GF-D8 (cell line): Measurements from ENCODE around the gene MROH8.
"Not testable (repeated sequence)": the region's sequence is repeated elsewhere in the genome, so short reads cannot be mapped to it uniquely, and the experiment has no call there.

ENCODE experiments used
- DNase-seq: peaks from one replicate; lab custom pipeline; 2025; lab: John Stamatoyannopoulos, UW

The MROH8 gene

DNA sequence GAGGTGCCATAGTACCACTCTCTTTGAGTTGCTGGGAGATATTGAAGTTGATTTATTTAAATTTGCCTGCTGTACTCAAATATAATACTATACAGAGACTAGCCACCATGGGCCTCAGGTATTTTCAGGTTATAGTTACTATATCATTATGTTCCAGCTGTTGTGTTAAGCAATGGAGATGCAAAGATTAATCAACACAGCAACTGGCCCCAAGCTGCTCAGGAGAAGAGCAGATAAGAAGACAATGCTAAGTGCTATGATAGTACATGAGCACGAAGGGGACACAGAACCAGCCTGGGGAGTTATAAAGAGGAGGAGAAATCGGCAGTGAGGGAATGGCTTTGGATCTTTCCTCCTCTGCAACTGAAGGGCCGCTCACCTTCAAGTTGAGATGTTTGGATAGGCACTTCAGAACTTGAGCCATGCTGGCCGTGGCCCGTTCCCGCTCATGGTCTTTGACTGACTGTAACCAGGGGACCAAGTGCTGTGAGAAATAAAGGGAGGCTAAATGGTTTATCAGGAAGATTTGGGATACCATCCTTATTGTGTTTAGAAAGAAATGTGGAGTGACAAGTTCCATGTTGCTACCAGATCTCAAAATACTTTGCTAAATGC, 24.6 kb downstream of the MROH8 start:
- no peak for DNase-seq

DNA sequence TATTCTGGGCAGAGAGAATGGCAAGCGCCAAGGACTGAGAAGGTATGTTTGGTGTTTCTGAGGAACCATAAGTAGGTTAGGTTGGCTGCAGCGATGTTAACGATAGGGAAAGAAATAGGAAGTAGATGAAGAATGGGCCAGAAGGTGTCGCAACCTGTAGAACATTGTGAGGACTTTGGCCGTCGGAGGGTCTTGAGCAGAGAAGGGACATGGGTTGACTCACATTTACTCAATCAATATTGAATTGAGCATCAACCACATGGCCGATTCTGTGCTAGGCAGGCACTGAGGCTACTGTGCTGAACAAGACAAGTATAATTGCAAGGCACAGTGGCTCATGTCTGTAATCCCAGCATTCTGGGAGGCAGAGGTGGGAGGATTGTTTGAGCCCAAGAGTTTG, 27.1 kb downstream of the MROH8 start:
- DNase-seq, result no peak

DNA sequence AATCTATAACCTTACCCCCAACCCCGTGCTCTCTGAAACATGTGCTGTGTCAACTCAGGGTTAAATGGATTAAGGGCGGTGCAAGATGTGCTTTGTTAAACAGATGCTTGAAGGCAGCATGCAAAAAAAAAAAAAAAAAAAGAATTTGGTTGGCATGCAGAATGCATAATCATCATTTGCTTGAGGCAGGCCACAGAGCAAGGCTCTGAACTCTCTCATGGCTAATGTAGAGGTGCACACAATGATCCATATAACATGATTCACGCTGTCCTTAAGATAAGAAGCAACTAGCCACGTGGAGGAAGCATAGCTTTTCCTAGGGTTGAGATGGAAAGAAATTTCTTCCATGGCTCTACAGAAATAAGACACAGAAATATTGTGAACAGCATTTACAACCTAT, 27.8 kb downstream of the MROH8 start:
- DNase-seq, result no peak

DNA sequence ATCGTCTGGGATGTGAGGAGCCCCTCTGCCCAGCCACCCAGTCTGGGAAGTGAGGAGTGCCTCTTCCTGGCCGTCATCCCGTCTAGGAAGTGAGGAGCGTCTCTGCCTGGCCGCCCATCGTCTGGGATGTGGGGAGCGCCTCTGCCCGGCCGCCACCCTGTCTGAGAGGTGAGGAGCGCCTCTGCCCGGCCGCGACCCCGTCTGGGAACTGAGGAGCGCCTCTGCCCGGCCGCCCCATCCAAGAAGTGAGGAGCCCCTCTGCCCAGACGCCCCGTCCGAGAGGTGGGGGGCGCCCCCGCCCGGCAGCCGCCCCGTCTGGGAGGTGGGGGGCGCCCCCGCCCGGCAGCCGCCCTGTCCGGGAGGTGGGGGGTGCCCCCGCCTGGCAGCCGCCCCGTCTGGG, 28.5 kb downstream of the MROH8 start:
- DNase-seq, result not testable (repeated sequence)

DNA sequence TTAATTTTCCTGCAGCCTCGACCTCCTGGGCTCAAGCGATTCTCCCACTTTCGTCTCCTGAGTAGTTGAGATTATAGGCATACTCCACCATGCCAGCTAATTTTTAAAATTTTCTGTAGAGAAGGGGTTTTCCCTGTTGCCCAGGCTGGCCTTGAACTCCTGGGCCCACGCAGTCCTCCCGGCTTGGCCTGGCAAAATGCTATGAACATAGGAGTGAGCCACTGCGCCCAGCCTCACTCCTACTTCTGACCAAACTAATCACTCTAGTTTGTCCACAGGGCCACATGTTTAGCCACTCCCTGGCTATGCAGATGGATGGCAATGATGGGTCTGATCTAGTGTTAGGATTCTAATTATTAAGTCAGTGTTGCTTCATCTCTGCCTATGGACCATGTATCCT, 32.1 kb downstream of the MROH8 start:
- DNase-seq, result no peak

DNA sequence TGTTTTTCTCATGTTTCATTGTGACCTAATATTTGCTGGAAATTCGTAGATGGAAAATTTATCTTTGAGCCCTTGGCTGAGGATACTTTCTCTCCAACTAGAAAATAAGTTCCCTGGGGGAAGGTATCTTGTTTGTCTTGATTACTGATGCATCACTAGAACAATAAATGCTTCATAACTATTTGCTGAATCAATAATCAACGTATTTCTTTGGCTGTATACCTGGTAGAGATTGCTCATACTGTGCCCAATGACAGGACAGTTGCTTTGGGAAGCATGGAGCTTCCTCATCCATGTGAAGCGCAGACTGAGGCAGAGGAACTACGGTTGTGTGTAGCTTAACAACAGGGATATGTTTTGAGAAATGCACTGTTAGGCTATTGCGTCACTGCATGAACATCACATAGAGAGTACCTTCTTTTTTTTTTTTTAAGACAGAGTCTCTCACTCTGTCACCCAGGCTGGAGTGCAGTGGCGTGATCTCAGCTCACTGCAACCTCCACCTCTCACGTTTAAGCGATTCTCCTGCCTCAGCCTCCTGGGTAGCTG, 34.4 kb downstream of the MROH8 start:
- DNase-seq, result no peak

DNA sequence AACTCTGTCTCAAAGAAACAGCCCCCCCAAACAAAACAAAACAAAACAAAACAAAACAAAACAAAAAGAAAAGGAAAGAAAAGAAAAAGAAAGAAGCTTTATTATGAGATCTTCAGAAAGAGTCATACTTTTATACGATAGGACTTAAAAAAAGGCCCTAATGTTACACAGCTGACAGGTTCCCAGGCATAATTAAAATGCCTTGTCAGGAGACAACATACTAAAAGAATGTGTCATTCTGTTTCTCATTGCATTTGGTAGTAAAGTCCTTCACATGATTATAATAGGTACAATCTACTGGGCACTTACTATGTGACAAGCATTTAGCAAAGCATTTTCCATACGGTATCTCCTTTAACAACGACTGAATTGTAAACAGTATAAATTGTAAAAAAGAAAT, 36.6 kb downstream of the MROH8 start:
- DNase-seq, result no peak

DNA sequence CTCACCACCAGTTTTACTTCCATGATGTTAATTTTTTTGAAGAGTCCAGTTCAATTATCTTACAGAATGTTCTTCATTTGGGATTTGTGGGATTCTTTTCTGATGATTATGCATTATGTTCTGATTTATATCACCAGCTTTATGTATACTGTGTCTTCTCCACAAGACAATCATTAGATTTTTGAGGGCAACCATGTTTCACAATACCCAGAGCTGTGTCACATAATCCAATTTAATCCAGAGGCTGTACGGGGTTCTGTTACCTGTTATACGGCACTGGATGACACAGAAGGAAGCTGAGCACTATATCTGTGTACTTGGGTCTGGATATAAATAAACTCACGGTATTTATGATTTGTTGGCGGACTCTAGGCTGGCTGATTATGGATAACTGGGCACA, 41.8 kb downstream of the MROH8 start:
- no peak for DNase-seq

DNA sequence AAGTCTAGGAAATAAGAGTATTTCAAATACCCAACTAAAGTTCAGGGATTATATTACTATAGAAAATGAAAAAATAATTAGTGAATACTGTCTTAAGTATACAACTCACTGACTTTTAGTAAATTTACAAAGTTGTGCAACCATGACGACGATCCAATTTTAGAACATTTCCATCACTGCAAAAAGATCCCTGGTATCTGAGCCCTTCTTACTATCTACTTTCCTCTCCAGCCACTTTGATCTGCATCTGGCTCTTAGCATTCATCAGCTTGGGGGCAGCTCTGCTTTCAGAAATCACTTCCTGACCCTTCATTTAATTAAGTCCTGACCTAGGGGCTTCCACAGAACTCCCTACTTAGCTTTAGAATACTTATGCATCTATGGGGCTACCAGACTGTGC, 45.4 kb downstream of the MROH8 start:
- DNase-seq, result no peak

DNA sequence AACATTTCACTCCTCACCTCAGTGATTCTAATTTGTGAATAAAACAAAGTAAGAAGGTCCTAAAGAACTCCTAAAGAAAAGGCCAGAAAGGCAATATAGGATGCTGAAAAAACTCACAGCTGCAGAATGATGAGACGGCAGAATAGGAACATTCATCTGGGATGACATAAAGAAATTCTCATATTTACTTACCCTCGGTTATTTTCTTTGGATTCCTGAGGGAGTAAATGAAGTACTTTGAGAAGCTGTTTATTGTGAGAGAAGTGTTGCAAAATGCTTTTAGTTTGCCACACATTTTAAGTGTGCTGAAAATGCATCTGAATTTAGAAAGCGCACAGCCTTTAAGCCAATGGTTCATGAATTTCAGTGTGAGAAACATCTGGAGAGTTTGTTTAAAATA, 47.9 kb downstream of the MROH8 start:
- DNase-seq, result no peak

DNA sequence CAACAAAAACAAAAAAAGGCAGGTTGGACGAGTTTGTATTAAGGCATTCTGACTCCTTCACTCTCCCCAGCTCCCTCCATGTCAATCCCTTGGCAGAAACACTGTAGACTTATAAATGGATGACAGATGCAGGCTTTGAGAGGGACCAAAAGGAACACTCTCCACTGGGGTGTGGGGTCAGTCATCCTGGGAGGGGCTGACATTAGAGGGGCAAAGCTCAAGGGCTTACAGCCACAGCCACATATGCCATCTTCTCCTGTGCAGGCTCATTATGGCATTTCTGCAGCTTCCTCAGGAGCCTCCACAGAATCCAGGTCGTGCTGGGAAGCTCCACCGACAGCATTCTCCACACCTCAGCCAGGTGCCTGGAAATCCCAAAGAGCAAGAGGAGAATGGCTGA, 50.5 kb downstream of the MROH8 start:
- no peak for DNase-seq

DNA sequence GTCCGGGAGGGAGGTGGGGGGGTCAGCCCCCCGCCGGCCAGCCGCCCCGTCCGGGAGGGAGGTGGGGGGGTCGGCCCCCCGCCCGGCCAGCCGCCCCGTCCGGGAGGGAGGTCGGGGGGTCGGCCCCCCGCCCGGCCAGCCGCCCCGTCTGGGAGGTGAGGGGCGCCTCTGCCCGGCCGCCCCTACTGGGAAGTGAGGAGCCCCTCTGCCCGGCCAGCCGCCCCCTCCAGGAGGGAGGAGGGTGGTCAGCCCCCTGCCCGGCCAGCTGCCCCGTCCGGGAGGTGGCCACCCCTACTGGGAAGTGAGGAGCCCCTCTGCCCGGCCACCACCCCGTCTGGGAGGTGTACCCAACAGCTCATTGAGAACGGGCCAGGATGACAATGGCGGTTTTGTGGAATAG, 53.1 kb downstream of the MROH8 start:
- DNase-seq, result not testable (repeated sequence)

DNA sequence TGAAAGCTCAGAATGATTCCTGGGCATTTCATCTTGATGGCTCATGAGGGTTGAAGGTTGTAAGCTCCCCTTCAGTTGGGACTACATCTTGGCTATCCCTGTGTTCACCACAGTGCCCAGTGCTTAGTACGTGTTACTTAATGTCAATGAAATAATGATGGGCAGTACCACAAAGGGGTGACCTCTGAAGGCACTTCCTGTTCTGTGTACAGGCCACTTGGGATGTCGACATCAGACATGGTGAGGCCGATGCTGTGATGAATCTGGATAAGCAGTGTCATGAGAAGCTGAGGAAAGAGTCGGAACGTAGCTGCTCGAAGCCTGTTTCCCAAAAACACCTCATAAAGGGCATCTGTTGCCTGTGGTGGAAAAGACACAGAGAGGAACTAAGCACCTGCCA, 55.9 kb downstream of the MROH8 start:
- DNase-seq, result no peak

DNA sequence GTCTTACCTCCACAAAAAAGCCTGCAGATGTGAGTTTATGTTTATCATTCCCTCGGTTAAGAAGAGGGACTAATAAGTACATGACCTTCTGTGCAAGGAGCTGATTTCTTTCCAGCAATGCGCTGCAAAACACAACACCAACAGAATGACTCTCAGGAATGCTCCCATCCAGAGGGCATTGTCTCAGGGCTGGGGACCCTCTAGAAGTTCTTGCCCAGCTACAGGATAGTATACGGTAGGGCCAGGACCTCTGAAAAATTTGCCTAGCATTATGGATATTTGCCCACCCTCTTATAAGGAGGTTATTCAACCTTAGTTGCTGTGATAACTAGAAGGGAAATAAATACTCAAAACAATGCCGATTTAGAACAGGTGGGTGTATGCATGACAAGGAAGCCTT, 58.9 kb downstream of the MROH8 start:
- DNase-seq, result no peak

DNA sequence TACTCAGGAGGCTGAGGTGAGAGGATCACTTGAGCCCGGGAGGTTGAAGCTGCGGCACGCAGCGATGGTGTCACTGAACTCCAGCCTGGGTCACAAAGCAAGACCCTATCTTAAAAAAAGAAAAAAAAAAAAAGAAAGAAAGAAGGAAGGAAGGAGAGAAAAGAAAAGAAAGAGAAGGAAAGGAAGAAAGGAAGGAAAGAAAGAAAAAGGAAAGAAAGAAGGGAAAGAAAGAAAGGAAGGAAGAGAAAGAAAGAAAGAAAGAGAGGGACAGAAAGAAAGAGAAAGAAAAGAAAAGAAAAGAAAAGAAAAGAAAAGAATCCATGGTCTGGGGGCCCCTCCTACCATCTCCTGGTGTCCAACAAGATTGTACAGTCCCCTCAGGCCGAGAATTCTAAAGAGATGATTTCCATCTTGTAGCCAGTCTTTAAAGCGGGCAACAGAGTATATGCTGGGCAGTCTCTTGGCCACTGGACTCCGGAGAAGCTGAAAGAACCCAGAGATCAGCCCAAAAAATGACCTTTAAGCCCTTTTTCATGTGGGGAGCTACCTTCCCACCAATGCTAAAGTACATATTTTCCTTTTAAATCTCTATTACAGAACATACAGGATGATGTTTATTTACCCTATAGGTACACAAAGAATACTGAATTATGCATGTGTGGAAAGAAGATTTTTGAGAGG, 59.9 kb downstream of the MROH8 start:
- no peak for DNase-seq

DNA sequence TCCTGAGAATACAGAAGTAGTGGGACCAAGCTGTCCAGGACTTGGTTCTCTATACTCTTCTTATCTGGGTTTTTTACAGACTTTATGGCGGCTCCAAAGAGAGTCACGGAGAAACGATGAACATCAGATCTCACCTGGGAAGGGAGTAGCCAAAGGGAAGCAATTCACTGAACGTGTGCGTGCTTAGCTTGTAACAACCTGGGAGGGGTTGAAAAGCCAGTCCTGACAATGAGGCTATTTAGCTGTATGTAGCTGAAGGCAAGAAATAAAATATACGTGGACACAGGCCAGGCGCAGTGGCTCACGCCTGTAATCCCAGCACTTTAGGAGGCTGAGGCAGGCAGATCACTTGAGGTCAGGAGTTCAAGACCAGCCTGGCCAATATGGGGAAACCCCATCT, 65.3 kb downstream of the MROH8 start:
- no peak for DNase-seq

DNA sequence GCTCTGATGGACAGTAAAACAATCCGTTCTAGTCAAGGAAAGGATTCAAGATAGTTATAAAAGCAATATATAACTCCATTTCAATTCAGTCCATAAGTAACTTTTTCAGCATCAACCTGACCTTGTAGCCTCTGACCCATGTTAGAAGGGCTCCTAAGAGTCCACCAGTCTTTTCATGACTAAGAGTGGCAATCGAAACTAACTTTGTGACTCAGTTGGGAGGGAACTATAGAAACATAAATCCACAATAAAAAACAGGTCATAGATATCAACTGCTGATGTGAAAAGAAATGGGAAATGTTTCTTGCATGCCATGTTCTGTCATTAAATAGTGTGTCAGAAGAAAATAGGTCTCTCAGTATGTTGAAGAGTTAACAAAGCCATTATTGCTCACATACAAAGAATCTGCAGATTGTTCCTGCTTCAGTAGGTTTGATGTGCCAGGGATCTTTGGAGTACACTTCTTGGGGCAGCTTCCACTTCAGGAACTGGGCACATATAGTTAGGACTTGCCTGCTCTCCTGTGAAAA, 67.4 kb downstream of the MROH8 start:
- DNase-seq, result no peak

DNA sequence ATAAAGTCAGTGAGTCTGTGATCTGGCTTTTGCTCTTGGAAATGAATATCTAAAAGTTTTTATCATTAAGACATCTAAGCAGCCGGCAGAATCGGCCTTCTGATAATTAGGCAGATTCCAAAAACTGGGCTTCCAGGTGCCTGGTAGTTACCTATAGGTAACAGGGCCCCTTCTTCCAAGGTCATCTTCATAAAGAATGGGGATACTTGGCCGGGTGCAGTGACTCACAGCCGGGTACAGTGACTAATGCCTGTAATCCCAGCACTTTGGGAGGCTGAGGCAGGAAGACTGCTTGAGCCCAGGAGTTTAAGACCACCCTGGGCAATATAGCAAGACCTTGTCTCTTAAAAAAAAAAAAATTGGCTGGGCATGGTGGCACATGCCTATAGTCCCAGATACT, 70.7 kb downstream of the MROH8 start:
- no peak for DNase-seq

DNA sequence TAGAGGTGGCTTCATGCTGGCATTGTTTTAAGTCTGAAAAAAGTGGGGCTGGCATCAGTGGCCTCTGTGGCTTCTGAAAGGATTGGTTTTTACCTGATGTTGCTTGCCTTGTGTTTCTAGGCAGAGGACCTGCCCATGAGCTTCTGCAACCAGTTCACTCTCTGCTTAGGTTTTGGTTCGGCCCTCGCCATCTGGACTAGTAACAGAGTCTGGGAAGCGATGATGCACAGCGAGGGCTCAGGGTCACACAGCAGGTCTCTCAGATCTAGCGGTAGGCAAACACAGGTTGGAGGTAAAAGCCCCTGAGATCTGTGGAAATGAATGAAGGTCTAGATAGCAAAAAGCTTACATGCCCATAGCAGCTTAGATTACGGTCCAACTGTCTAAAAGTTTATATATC, 76.8 kb downstream of the MROH8 start:
- no peak for DNase-seq

DNA sequence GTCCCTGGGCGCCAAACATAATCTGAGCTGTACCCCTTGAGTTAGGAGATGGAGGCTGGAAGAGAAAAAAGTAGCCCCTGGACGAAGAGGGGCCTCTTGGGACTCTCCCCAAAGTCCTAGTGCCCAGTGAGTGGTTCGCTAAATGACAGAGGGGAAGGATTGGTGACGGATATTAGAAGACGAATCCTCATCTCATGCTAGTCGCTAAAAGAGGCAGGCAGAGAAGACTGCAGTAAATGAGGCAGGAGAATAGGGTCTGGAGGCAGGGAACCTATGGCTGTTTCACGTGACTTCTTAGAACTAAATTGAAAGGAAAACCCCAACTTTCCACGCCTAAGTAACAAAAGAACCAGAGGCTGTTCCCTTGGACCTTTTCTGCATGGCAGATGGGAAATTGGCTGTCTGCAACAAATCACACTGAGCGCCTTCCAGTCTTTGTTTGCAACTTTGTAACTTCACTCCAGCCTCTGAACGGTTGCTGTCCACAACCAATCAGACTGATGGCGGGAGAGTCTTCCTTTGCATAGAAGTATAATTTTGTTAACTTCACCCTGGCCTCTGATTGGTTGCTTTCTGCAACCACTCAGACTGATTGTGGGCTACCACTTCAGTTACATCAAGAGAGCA, 82.8 kb downstream of the MROH8 start:
- no peak for DNase-seq

DNA sequence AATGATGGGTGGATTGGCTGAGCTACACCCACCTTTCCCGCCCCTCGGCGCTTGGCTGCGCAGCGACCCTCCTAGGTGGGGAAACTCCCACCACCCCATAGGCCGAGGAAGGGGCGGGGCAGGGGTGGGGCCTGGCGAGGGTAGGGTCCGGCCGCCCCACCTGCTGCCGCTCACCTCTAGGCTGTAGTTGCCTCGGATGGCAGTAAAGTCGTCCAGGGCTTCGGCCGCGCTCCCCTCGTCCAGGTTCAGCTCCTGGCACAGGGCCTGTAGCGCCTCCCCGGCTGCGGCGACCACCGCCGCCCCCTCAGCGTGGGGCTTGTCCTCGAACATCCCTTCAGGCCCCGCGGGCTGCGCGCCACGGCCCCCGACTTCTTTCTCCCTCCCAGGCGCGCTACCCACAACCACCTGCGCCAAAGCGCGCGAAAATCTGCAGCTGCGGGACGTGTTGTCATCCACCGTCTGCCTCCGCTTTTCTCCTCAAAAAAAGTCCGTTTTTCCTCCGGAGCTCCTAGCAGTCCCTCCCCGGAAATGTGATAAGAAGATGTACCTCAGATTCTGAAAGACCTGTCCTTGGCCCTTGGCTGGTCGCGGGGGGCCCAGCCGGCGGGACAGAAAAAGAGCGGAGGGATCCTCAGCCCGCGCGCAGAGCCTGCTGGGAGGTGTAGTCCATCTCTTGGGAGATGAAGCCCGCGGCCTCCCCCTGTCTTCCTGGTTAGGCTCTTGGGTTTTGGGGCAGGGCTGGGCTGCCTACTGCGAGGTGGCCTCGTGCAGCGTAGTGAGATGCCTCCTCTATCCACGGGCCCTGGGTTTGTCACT, 83.5 kb downstream of the MROH8 start, which contains the start of gene RBL1:
Gene RBL1, minus strand, starts transcription at position 399 of the 816 bp plus-strand sequence. Its CDS starts 69 bp downstream, at position 330.
- peak; percentile 77 for DNase-seq

DNA sequence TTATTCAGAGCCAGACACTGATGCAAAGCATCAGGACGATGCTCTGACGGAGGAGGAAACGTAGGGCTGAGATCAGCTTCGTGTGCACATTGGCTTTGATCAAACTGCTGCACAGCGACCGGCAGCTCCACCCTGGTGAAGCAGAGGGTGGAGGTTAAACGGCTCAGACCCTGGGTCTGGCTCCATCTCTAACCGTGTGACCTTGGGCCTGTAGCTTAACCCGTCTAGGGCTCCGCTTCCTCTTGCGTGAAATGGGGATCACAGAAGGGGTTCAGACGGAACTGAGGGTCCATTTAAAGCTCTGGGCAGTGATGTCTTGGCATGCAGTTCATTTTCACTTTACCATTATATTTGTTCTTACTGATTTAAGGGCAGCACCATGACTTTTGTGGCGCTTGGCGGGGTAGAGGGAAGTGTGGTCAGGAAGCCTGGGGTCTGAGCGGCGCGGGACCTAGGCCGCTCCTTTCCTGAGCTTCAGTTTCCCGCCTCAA, 84.2 kb downstream of the MROH8 start:
- peak; percentile 14 for DNase-seq
